ENCODE data around the gene ROR2.

ROR2 gene

GRCh38 chr9:91680106-91680505 lies 269.9 kb downstream of the ROR2 start:
- no peak for DNase-seq (ENCODE audit: low spot score)

GRCh38 chr9:91678807-91679580 lies 271.0 kb downstream of the ROR2 start:
- DNase-seq (ENCODE audit: low spot score): no peak

DNA sequence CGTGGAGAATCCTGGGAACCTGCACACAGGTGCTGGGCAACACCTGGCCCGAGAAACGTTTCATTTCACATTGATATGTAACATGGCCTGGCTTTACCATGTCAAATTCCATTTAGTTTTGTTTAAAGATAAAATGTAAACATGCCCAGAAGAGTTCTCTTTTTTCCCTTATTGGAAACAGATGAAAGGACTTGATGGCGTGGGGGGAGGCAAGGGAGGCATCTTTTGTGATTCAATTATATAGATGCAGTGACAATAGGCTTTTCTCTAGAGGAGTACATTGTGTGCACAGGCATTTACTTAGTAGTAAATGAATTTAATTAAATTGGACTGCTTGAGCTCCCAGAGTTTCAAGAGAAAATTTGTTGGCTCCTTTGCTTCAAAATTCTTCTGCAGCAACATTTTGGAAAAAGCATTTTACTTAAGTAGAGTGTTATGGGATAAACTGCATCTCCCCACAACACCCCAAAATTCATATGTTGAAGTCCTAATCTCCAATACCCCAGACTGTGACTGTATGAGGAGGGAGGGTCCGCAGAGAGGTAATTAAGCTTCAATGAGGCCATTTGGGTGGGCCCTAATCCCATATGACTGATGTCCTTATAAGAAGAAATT lies 272.1 kb downstream of the ROR2 start:
- DNase-seq (ENCODE audit: low spot score): no peak

- no peak for DNase-seq (ENCODE audit: low spot score)
Measured at GRCh38 chr9:91677331-91677730, 272.7 kb downstream of the ROR2 start.

- DNase-seq (ENCODE audit: low spot score): no peak
Measured at GRCh38 chr9:91676046-91676445, 274.0 kb downstream of the ROR2 start.

- no peak for DNase-seq (ENCODE audit: low spot score)
Measured at GRCh38 chr9:91664663-91665062, 285.4 kb downstream of the ROR2 start.

DNA sequence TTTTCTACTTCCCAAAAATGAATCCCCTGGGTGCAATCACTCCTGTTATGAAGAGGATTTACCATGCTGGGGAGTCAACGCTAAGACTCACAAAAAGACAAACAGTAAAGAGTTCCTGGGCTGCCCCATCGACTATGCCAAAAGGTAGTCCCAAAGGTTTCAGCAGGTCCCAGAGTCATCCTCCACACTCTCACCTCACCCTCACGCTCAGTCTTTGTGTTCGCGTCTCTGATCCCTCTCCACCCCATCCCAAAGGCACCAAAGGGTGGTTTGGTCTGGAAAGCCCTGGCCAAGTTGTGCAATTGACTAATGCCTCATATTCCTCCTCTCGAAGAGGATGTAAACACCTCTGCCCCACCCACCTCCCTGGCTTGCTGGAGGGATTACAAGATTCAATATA lies 286.2 kb downstream of the ROR2 start:
- no peak for DNase-seq (ENCODE audit: low spot score)

DNA sequence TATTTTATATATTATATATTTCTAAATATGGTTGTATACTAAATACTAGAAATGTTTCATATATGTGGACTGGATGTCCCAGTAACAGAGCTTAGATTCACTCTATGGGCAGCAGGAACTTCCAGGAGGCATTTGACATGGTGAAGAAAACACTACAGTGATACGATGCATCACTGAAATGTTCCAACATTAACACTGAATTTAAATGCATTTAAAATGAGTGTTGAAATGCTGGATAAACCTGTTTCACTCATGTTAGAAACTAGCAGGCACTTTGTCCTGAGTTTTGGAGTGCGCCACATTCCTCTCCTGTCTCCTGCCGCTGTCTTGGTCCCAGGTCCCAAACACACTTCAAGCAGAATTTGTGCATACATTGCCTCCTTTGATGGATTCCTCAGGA lies 288.6 kb downstream of the ROR2 start:
- DNase-seq (ENCODE audit: low spot score): no peak

DNA sequence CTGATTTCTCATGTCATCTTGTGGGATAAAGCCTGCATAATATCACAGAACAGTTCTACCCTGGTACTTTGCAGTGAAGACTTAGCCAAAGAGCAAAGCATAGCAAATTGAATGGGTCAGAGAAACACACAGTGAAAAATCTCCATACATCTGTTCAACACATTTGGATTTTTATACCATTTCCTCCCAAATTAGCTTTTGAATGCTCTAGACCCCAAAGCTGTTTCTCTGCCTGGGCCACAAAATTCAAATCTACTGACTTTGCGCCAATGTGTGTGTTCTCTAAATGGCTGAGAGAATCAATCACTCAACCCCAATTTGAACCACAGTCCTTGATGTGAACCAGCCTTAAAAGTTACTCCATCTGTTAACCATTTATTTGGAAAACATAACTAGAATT lies 289.5 kb downstream of the ROR2 start:
- no peak for DNase-seq (ENCODE audit: low spot score)

DNA sequence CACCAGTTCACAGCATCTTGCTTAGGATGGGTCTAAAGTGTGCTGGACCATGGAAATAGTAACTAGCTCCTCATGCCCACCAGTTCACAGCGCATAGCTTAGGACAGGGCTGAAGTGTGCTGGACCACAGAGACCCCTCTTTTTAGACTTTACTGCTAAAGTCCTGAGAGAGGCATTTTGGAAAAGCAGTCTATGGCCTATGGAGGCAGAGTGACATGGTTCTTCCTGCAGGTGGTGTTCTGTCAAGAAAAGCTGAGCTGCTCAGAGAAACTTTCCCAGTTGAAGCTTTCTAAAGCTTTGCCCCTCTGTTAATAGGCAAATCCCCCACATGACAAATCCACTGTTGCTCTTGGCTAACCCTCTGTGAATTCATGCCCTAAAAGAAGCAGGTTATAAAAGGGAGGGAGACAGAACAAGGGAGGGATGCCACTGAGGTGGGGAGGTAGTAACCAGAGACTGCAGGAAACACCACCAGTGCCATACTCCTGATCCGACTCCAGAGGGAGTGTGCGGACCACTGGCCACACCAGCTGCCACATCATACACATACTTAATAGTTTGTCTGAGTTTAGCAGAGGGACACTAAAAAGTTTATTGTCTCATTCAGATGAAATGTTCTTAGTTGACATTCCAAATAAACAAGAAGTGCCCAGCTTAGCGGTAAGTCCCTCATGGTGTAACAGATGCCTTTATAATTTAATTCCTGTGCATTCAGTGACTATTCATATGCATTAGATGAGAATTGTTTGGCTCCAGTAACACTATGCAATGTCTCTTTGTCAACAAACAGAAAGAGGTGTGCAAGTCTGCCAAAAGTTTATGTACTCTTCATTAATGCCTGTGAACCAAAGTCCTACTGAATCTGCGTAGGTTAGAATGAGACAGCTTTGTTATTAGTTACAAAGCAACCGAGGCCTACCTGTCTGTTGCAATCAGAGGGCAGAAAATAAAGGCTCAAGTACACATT lies 290.2 kb downstream of the ROR2 start:
- DNase-seq (ENCODE audit: low spot score): no peak

DNA sequence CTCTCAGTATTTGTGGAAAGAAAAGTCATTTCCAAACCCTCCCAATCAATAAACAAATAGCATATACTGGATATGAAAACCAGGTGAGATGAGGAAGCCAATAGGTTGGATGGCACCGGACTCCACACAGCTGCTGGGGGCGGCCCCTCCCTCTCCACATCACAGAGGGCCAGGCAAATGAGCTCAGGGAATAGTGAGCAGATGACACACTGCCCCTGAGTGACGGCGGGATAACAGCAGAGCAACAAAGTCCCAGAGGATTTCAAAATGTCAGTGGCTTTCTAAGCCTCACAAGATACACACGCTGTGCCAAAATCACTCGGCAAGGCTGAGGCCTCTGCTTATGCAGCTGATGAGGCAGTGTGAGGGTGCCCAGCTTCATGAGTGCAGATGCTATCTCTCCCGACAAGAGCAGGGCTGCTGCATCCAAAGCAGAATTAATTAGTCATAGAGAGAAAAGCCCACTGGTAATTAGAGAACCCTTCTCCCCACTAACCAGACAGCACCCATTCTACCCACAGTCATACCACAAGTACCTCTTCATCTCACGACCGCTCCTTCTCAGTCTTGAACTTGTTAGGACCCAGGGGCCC lies 291.4 kb downstream of the ROR2 start:
- no peak for DNase-seq (ENCODE audit: low spot score)

GRCh38 chr9:91657501-91657900 lies 292.5 kb downstream of the ROR2 start:
- no peak for DNase-seq (ENCODE audit: low spot score)

DNA sequence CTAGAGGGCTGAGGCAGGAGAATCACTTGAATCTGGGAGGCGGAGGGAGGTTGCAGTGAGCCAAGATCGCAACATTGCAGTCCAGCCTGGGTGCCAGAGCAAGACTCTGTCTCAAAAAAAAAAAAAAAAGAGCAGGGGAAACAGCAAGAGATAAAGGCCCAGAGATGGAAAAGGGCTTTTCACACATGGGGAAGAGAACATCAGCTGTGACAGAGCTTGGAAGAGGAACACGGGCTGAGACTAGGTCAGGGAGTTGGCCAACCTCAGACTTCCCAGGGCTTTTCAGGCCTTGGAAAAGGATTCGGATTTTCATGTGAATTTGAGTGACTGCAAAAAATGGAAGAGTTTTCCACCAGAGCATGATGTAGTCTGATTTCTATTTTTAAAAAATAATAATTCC lies 294.4 kb downstream of the ROR2 start:
- DNase-seq (ENCODE audit: low spot score): no peak

- DNase-seq (ENCODE audit: low spot score): no peak
Measured at GRCh38 chr9:91655215-91655614, 294.8 kb downstream of the ROR2 start.

DNA sequence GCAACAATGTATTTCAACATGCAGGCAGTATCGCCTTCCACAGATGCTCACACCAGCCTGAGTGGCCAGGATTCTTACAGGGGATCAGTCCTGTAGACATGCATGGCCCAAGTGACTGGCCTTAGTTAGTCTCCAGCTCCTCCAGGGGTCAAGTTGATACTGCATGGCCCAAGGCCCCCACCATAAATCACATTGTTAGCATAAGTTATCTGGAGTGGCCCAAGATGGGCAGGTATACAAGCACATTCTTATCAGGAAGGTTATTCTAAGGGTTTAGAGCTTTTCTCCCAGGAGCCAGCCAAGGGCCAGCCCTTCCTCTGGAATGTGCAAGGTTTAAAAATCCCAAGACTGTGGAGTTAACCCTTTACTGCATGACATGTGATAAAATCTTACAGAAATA lies 295.5 kb downstream of the ROR2 start:
- no peak for DNase-seq (ENCODE audit: low spot score)

- no peak for DNase-seq (ENCODE audit: low spot score)
Measured at GRCh38 chr9:91647371-91647770, 302.7 kb downstream of the ROR2 start.

DNA sequence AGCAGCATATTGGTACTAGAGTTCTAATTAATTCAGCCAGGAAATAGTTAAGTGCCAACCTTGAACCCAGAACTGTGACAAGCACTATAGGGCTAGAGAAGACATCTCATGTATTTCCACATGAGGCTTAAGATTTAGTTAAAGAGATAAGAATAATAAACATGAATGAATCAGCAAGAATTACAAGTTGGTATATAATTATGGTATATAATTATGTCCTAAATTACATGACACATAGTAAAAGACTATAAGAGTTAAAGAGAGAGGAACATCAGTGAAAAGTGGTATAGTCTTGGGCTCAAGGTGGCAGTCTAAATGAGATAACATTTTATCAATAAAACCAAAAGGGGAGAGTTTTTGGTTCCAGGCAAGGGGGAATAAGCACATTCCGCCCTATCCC lies 303.3 kb downstream of the ROR2 start:
- DNase-seq (ENCODE audit: low spot score): no peak

GRCh38 chr9:91644433-91644832 lies 305.6 kb downstream of the ROR2 start:
- DNase-seq (ENCODE audit: low spot score): no peak

DNA sequence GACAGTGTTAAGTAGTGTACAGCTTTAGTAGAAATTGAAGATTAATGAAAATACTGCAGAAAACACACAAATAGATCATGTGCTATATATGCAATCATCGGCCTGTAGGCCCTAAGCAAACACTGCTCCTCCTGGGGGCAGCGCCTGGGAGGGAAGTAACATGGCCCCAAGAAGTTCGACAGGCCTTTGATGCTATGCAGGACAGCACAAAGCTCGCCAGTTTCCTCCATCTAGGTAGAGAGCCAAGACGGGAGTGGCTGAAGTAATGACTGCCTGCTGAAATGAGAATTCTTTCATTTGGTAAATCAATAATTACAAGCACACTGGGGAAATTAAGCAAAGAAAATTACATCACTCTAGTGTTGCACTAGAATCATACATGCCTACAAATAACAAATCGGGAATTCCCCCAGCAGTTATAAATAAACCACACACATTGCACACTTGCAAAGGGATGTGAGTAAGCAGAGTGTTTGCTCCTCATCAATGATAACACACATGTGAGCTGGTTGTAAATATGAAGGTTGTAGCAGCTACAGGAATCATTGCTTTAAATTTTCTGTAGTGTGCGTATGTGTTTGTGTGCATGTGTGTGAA lies 306.4 kb downstream of the ROR2 start:
- no peak for DNase-seq (ENCODE audit: low spot score)

DNA sequence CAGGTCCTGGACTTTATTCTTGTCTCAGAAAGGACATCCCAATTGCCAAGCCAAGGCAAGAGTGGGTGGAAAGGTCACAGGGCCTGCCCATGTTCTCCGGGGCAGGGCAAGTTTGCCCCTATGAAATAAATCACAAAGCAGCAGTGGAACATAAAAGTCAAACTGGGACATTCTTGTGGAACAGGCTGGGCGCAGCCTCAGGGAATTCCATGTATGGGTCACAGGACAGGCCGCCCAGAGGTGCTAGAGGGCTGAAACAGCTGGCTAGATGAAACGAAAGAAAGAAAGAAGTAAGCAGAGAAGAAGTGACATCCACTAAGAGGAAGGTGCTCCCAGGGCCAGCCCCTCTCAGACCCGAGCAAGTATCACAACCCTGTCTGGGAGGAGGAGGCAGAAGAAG lies 307.3 kb downstream of the ROR2 start:
- no peak for DNase-seq (ENCODE audit: low spot score)

DNA sequence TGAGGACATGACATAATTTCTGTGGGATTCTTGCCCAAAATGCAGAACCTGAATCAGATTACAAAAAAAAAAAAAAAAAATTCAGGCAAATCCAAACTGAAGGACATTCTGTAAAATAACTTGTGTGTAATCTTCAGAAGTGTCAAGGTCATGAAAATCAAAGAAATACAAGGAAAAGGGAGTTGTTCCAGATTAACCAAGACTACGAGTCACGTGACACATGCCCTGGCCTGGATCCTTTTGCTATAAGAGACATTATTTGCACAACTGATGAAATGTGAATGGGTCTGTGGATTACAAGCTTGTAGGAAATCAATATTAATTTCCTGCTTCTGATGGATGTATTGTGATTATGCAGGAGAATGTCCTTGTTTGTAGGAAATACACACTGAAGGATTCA lies 309.6 kb downstream of the ROR2 start:
- DNase-seq (ENCODE audit: low spot score): no peak

DNA sequence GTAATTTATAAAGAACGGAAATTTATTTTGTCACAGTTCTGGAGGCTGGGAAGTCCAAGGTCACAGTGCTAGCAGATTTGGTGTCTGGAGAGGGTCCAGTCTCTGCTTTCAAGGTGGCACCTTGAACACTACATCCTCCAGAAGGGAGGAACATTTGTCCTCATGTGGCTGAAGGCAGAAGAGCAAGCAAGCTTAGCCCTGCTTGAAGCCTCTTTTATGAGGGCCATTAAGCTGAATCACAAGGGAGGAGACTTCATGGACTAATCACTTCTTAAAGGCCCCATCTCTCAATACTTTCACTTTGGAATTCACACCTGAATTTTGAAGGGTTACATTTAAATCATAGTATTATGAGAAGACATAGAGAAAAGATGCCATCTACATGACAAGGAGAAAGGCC lies 311.0 kb downstream of the ROR2 start:
- no peak for DNase-seq (ENCODE audit: low spot score)
